ENCODE data around the gene ITGB6. TPM values are rescaled to one million over a fixed set of nuclear protein-coding genes. Genes with fewer than 3 reads are reported as not detected.
A peak's percentile ranks its signal among the peaks of the same experiment; 100 is the strongest.

The ITGB6 gene
- total and polyA plus RNA-seq, 10 of the 15 experiments (the other 5 are each of a cell fraction or from before 2014, with no cell fraction given), result 0.04 TPM; not detected in 9

- 0 out of 2 replicates have a peak overlapping the region, but pooled peaks have one; percentile 9 for H3K4me2 ChIP-seq (ENCODE audit: control insufficient read depth, insufficient read depth)
- FAIRE-seq, result peak; percentile 78
- RAD21 ChIA-PET (ENCODE audit: unreplicated experiment), result interaction anchor here (1.4 kb wide), 1 partner anchor 114 kb away, joined by 3 read pairs; no protein-coding TSS in a partner anchor
Observed at GRCh38 chr2:160096409-160096808, 103.7 kb downstream of the ITGB6 start.

More at GRCh38 chr2:160096409-160096808, 103.7 kb downstream of the ITGB6 start:
- CTCF ChIA-PET, result interaction anchor here (0.6 to 1.7 kb wide), 9 partner anchors 10 to 898 kb away, joined by 3 to 8 read pairs (median 3); no protein-coding TSS in a partner anchor
- no peaks in the 10 kb centered on the region for H3K79me2 ChIP-seq (ENCODE audit: control insufficient read depth, insufficient read depth, low read length)
- intact Hi-C loops (cut with micrococcal nuclease; ENCODE audit: unreplicated experiment), result no loop called here
- ATAC-seq (peak; percentile 89), DNase-seq (ENCODE audit: low read depth, low spot score) (no peak)
- H3K4me3 ChIP-seq, result no peak overlapping the region
- no peaks in the 10 kb centered on the region; the same call in 2 of the 3 replicates for H3K9me3 ChIP-seq (replicated peaks; ENCODE audit: control insufficient read depth, insufficient read depth, low read length)
- POLR2A ChIA-PET, result no interaction called here
- in situ Hi-C loops (cut with MboI), result no loop called here
- H3K4me1 ChIP-seq (ENCODE audit: control insufficient read depth, insufficient read depth, low read length), result no peaks in the 10 kb centered on the region
- TF ChIP-seq SPI1 (IDR thresholded peaks at IDR 0.05; ENCODE audit: borderline replicate concordance, insufficient read depth, low read depth, low read length), result peak; percentile 48; the same call in 1 of the 2 replicates
- TF ChIP-seq NFXL1 (IDR thresholded peaks at IDR 0.05; ENCODE audit: borderline replicate concordance), result no peak
- 0 out of 2 replicates have a peak, but pooled peaks have one; percentile 16 for TF ChIP-seq RUNX3 (IDR thresholded peaks at IDR 0.05; ENCODE audit: low read length)
- TF ChIP-seq ZNF687 (IDR thresholded peaks at IDR 0.05), result no peak
- no peak for TF ChIP-seq CHD2 (IDR thresholded peaks at IDR 0.05; ENCODE audit: borderline replicate concordance, low read depth, low read length)
- TF ChIP-seq JUNB (IDR thresholded peaks at IDR 0.05), result peak; percentile 30; the same call in 1 of the 2 replicates
- peak; percentile 68 for TF ChIP-seq ATF7 (IDR thresholded peaks at IDR 0.05; ENCODE audit: low read depth)
- no peak for TF ChIP-seq ATF3 (IDR thresholded peaks at IDR 0.05; ENCODE audit: borderline replicate concordance, extremely low read depth, low read depth, low read length)
- no peak for TF ChIP-seq NFIC (IDR thresholded peaks at IDR 0.05; ENCODE audit: low read depth, low read length)
- TF ChIP-seq BCL11A (IDR thresholded peaks at IDR 0.05; ENCODE audit: low read depth, low read length), result 0 out of 2 replicates have a peak, but pooled peaks have one; percentile 26
- TF ChIP-seq RAD51 (IDR thresholded peaks at IDR 0.05), result peak; percentile 20; the same call in 1 of the 2 replicates
- TF ChIP-seq SKIL (IDR thresholded peaks at IDR 0.05; ENCODE audit: low read depth, poor library complexity, severe bottlenecking), result no peak
- 0 out of 2 replicates have a peak, but pooled peaks have one; percentile 31 for TF ChIP-seq NFYB (IDR thresholded peaks at IDR 0.05; ENCODE audit: insufficient read depth, low read depth, low read length)
- 0 out of 2 replicates have a peak, but pooled peaks have one; percentile 37 for TF ChIP-seq ATF2 (IDR thresholded peaks at IDR 0.05; ENCODE audit: low read length)
- 0 out of 4 replicates have a peak, but pooled peaks of 1 of the 2 experiments have one; percentile 13 for TF ChIP-seq BHLHE40 (IDR thresholded peaks at IDR 0.05; ENCODE audit: borderline replicate concordance in 1 of 2, low read depth in 2 of 2, low read length in 1 of 2)
- H2AFZ ChIP-seq (ENCODE audit: control insufficient read depth, low read depth, low read length), result no peak overlapping the region
- no peaks in the 10 kb centered on the region for H3K36me3 ChIP-seq (ENCODE audit: control insufficient read depth in 2 of 2, insufficient read depth in 2 of 2, low read length in 1 of 2)
- H3K9ac ChIP-seq (ENCODE audit: control insufficient read depth, insufficient read depth, low read length), result no peak overlapping the region
- no TSS peak for BruUV-seq (replicated peaks)
- WGBS (ENCODE audit: insufficient coverage, insufficient replicate concordance, low lambda C conversion rate, missing lambda C conversion rate), result 0% methylated on average over 4 of the region's 4 CpGs
- no peaks in the 10 kb centered on the region for H4K20me1 ChIP-seq (ENCODE audit: control insufficient read depth, insufficient read depth)
- H3K27ac ChIP-seq (ENCODE audit: control insufficient read depth, insufficient read depth), result no peak overlapping the region
- H3K27me3 ChIP-seq (replicated peaks in 1 of 2; ENCODE audit: control insufficient read depth in 2 of 2, insufficient read depth in 2 of 2, low read length in 1 of 2), result no peaks in the 10 kb centered on the region
- SMC1A ChIA-PET (ENCODE audit: uncharacterized antibody, unreplicated experiment), result interaction anchor here (0.6 to 1.5 kb wide), 6 partner anchors 9 to 438 kb away, joined by 3 to 5 read pairs (median 3); no protein-coding TSS in a partner anchor

Measured in GM12878 (cell line).